Retinal pigment epithelial cell (primary cell): ENCODE measurements around the gene CAPN13.

Source experiments
- DNase-seq: peaks from one replicate; pipeline ENCODE4 v3.0.0-alpha.2; 2010; ENCODE audit warnings: low read depth
- H3K4me3 ChIP-seq: 2 replicates; pipeline ENCODE4 v1.5.1; 2011; ENCODE audit warnings: mild to moderate bottlenecking, low read length, control low read depth, moderate library complexity
- CTCF ChIP-seq: conservative IDR thresholded peaks from 2 replicates; pipeline ENCODE4 v1.5.1; 2011; ENCODE audit warnings: low read depth, low read length, control low read depth, inconsistent platforms

Gene CAPN13

GRCh38 chr2:30778611-30779010, 28.6 kb downstream of the CAPN13 start:
- H3K4me3 ChIP-seq = no peak overlapping the region
- no peak for TF ChIP-seq CTCF
- DNase-seq = no peak

- no peak for TF ChIP-seq CTCF
- H3K4me3 ChIP-seq = no peak overlapping the region
- DNase-seq = no peak
Measured at GRCh38 chr2:30777661-30778505, 29.4 kb downstream of the CAPN13 start.

GRCh38 chr2:30776831-30777635, 30.2 kb downstream of the CAPN13 start:
- no peak for TF ChIP-seq CTCF
- H3K4me3 ChIP-seq = no peak overlapping the region
- no peak for DNase-seq

- no peak for DNase-seq
- H3K4me3 ChIP-seq = no peak overlapping the region
- TF ChIP-seq CTCF = no peak
Measured at GRCh38 chr2:30775833-30776232, 31.4 kb downstream of the CAPN13 start.

- TF ChIP-seq CTCF = no peak
Measured at GRCh38 chr2:30772021-30772705, 35.1 kb downstream of the CAPN13 start.

GRCh38 chr2:30770816-30771576, 36.2 kb downstream of the CAPN13 start:
- DNase-seq = no peak
- no peak overlapping the region for H3K4me3 ChIP-seq
- TF ChIP-seq CTCF = no peak

More at GRCh38 chr2:30772021-30772705, 35.1 kb downstream of the CAPN13 start:
- DNase-seq = no peak
- no peak overlapping the region for H3K4me3 ChIP-seq
